ENCODE data around the gene HSP90B1.

The HSP90B1 gene

GRCh38 chr12:103956509-103957027, 26.4 kb downstream of the HSP90B1 start:
- in situ Hi-C loops (cut with MboI; ENCODE audit: low pct_unique_long_range_greater_than_20kb, low sequenced_read_pairs, unreplicated experiment): no loop called here
- no peak for TF ChIP-seq CTCF (IDR thresholded peaks at IDR 0.05; ENCODE audit: extremely low read depth, insufficient read depth, missing control alignments)
- DNase-seq (ENCODE audit: low spot score): no peak

GRCh38 chr12:103957865-103958388, 27.7 kb downstream of the HSP90B1 start:
- in situ Hi-C loops (cut with MboI; ENCODE audit: low pct_unique_long_range_greater_than_20kb, low sequenced_read_pairs, unreplicated experiment): no loop called here
- TF ChIP-seq CTCF (IDR thresholded peaks at IDR 0.05; ENCODE audit: extremely low read depth, insufficient read depth, missing control alignments): no peak
- no peak for DNase-seq (ENCODE audit: low spot score)

DNA sequence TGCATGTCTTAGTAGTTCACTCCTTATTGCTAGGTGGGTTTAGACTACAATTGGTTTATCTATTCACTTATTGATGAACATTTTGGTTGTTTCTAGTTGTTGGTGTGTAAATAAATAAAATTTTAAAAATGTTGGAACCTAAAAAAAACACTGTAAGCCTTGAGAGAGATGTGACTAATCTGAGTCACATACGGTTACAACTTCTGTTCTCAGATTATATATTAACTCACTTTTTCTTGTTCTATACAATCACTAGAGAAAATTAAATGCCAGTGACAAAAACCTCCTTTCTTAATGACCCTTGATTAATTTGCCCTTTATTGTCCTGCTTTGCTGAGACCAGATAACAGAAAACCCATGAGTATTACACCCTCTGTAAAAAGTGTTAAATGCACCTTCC, 28.4 kb downstream of the HSP90B1 start:
- no peak for DNase-seq (ENCODE audit: low spot score)
- in situ Hi-C loops (cut with MboI; ENCODE audit: low pct_unique_long_range_greater_than_20kb, low sequenced_read_pairs, unreplicated experiment): no loop called here
- TF ChIP-seq CTCF (IDR thresholded peaks at IDR 0.05; ENCODE audit: extremely low read depth, insufficient read depth, missing control alignments): no peak

DNA sequence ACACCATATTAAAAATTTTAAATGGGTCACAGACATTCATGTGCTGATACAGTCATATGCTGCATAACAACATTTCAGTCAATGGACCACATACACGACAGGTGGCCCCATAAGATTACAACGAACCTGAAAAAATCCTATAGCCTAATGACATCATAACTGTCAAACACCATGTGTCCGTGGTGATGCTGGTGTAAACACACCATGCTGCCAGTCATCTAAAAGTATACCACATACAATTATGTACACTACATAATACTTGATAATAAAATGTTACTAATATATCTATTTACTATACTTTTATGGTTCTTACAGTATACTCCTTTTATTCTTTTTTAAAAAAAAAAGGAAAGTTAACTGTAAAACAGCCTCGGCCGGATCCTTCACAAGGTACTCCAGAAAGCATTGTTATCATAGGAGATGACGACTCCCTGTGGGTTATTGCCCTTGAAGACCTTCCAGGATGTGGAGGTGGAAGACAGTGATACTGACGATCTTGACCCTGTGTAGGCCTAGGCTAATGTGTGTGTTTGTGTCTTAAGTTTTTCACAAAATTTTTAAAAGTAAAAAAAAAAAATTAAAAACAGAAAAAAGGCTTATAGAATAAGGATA, 30.5 kb downstream of the HSP90B1 start:
- DNase-seq (ENCODE audit: low spot score): no peak
- in situ Hi-C loops (cut with MboI; ENCODE audit: low pct_unique_long_range_greater_than_20kb, low sequenced_read_pairs, unreplicated experiment): no loop called here

GRCh38 chr12:103962493-103962892, 32.3 kb downstream of the HSP90B1 start:
- in situ Hi-C loops (cut with MboI; ENCODE audit: low pct_unique_long_range_greater_than_20kb, low sequenced_read_pairs, unreplicated experiment): no loop called here
- DNase-seq (ENCODE audit: low spot score): no peak
- no peak for TF ChIP-seq CTCF (IDR thresholded peaks at IDR 0.05; ENCODE audit: extremely low read depth, insufficient read depth, missing control alignments)

More for the DNA sequence above, 30.5 kb downstream of the HSP90B1 start:
- TF ChIP-seq CTCF (IDR thresholded peaks at IDR 0.05; ENCODE audit: extremely low read depth, insufficient read depth, missing control alignments): no peak

- in situ Hi-C loops (cut with MboI; ENCODE audit: low pct_unique_long_range_greater_than_20kb, low sequenced_read_pairs, unreplicated experiment): no loop called here
- TF ChIP-seq CTCF (IDR thresholded peaks at IDR 0.05; ENCODE audit: extremely low read depth, insufficient read depth, missing control alignments): no peak
Measured at GRCh38 chr12:103964805-103965204, 34.6 kb downstream of the HSP90B1 start.

More at GRCh38 chr12:103964805-103965204, 34.6 kb downstream of the HSP90B1 start:
- DNase-seq (ENCODE audit: low spot score): no peak

All from GM13977 (cell line).